WI38 (cell line): ENCODE data around the gene COX4I1.
"Not testable (repeated sequence)": the region's sequence is repeated elsewhere in the genome, so short reads cannot be mapped to it uniquely, and the experiment has no call there.

Experiments used
- H3K4me3 ChIP-seq: 2 replicates; pipeline ENCODE4 v1.5.1; 2011; ENCODE audit warnings: low read depth, mild to moderate bottlenecking, control low read depth, low read length
- CTCF ChIP-seq: IDR thresholded peaks from 2 replicates; pipeline ENCODE4 v1.5.1; 2012; ENCODE audit warnings: low read depth, mild to moderate bottlenecking, control low read depth, low read length

COX4I1 gene

GRCh38 chr16:85809645-85810044 lies 10.2 kb downstream of the COX4I1 start:
- H3K4me3 ChIP-seq, result no peak overlapping the region
- TF ChIP-seq CTCF, result no peak

GRCh38 chr16:85810097-85810741 lies 10.7 kb downstream of the COX4I1 start:
- no peak for TF ChIP-seq CTCF

GRCh38 chr16:85810742-85811115 lies 11.2 kb downstream of the COX4I1 start:
- no peak overlapping the region for H3K4me3 ChIP-seq
- no peak for TF ChIP-seq CTCF

More at GRCh38 chr16:85810097-85810741, 10.7 kb downstream of the COX4I1 start:
- no peak overlapping the region for H3K4me3 ChIP-seq

- TF ChIP-seq CTCF, result no peak
Measured at GRCh38 chr16:85812031-85812807, 12.7 kb downstream of the COX4I1 start.

GRCh38 chr16:85812811-85813700 lies 13.6 kb downstream of the COX4I1 start:
- no peak for TF ChIP-seq CTCF
- H3K4me3 ChIP-seq, result no peak overlapping the region

More at GRCh38 chr16:85812031-85812807, 12.7 kb downstream of the COX4I1 start:
- H3K4me3 ChIP-seq, result no peak overlapping the region

GRCh38 chr16:85816159-85816558 lies 16.7 kb downstream of the COX4I1 start:
- TF ChIP-seq CTCF, result no peak
- H3K4me3 ChIP-seq, result no peak overlapping the region

- not testable (repeated sequence) for H3K4me3 ChIP-seq
Measured at GRCh38 chr16:85817195-85817594, 17.7 kb downstream of the COX4I1 start.
